MM.1S (cell line): Measurements from ENCODE around the gene MOG.

Experiments
- DNase-seq: peaks from one replicate; pipeline ENCODE4 v3.0.0-alpha.2; 2015
- H2AFZ ChIP-seq: fragments of 300-600 bp; sonication (generic); 2 replicates; pipeline ENCODE4 v1.6.0; 2016; ENCODE audit warnings: antibody characterized with exemption, low read length
- H3F3A ChIP-seq: fragments of 300-600 bp; sonication (generic); 2 replicates; pipeline ENCODE4 v1.6.1; 2016; ENCODE audit warnings: mild to moderate bottlenecking, antibody characterized with exemption, low read length, moderate library complexity, mixed read lengths; ENCODE audit not compliant: insufficient read depth
- H3K27ac ChIP-seq: fragments of 300-600 bp; sonication (generic); 2 replicates; pipeline ENCODE4 v1.5.1; 2016; ENCODE audit warnings: mild to moderate bottlenecking, low read length
- H3K27me3 ChIP-seq: fragments of 300-600 bp; sonication (generic); replicated peaks from 2 replicates; pipeline ENCODE4 v1.6.0; 2016; ENCODE audit warnings: low read length; ENCODE audit not compliant: insufficient read depth
- H3K36me3 ChIP-seq: fragments of 300-600 bp; sonication (generic); replicated peaks from 2 replicates; pipeline ENCODE4 v1.6.1; 2016; ENCODE audit warnings: mild to moderate bottlenecking, low read length, mixed read lengths; ENCODE audit not compliant: insufficient read depth
- H3K4me1 ChIP-seq: fragments of 300-600 bp; sonication (generic); 2 replicates; pipeline ENCODE4 v1.6.1; 2016; ENCODE audit warnings: low read length, mixed read lengths
- H3K4me2 ChIP-seq: fragments of 300-600 bp; sonication (generic); 2 replicates; pipeline ENCODE4 v1.6.0; 2016; ENCODE audit warnings: low read depth, low read length
- H3K4me3 ChIP-seq: fragments of 300-600 bp; sonication (generic); 2 replicates; pipeline ENCODE4 v1.5.1; 2016; ENCODE audit warnings: low read length, mixed read lengths
- H3K79me2 ChIP-seq: fragments of 300-600 bp; sonication (generic); 2 replicates; pipeline ENCODE4 v1.6.1; 2016; ENCODE audit warnings: mixed run types, low read length, mixed read lengths
- H3K9ac ChIP-seq: fragments of 300-600 bp; sonication (generic); 2 replicates; pipeline ENCODE4 v1.6.1; 2016; ENCODE audit warnings: low read length, mixed read lengths
- H3K9me2 ChIP-seq: fragments of 300-600 bp; sonication (generic); replicated peaks from 2 replicates; pipeline ENCODE4 v1.6.1; 2016; ENCODE audit warnings: mild to moderate bottlenecking, low read length, mixed read lengths; ENCODE audit not compliant: insufficient read depth
- H3K9me3 ChIP-seq: fragments of 300-600 bp; sonication (generic); replicated peaks from 2 replicates; pipeline ENCODE4 v1.6.1; 2016; ENCODE audit warnings: mild to moderate bottlenecking, low read length, mixed read lengths; ENCODE audit not compliant: insufficient read depth
- H4K20me1 ChIP-seq: fragments of 300-600 bp; sonication (generic); 2 replicates; pipeline ENCODE4 v1.6.1; 2016; ENCODE audit warnings: mild to moderate bottlenecking, low read length, moderate library complexity, mixed read lengths; ENCODE audit not compliant: insufficient read depth
- EZH2 ChIP-seq: fragments of 300-600 bp; sonication (generic); optimal IDR thresholded peaks from 2 replicates; pipeline ENCODE3; 2017; ENCODE audit warnings: low read depth, mild to moderate bottlenecking, antibody characterized with exemption, low read length, mixed read lengths
- EZH2phosphoT487 ChIP-seq: fragments of 300-600 bp; sonication (generic); IDR thresholded peaks from 2 replicates; pipeline ENCODE4 v1.6.1; 2018; ENCODE audit warnings: antibody characterized with exemption, low read length
- TF ChIP-seq, protein P1 (sequence below): fragments of 300-600 bp; sonication (generic); IDR thresholded peaks from 2 replicates; pipeline ENCODE4 v1.5.1; 2016; ENCODE audit warnings: antibody characterized with exemption, low read length, mixed read lengths

MOG gene

DNA sequence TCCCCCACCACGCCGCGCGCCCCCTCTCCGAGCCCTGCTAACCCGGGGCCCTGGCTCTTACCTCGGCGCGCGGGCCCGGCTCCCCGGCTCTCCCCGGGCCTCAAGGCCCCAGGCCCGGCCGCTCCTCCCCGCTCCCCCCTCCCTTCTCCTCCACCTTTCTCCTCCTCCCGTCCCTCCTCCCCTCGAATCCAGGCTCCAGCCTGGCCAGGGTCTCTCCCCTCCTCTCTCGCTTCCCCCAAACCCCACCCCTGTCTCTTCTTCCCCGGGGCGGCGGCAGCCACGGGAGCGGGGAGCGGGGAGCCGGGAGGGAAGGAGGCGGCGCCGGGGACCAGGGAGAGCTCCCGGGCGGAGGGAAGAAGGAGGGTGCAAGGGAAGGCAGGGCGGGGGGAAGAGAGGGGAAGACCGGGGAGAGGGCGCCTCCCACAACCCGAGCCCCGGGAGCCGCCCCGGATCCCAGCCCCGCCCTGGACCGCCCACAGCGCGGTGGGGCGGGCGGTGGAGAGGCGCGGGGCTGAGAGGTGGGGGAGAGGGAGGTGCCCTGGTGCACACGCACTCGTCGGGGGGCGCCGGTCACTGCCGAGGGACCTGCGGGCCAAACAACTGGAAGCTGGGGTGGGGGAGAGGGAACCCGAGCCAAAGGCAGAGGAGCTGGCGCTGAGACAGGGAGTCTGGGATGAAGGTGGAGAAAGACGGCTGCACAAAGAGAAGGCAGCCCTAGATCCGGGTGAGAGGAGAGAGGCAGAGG is 23.9 kb upstream of the MOG start, which contains the start of gene GABBR1:
Gene GABBR1 (minus strand): TSS at position 395 of the 745 bp plus-strand sequence. CDS start 798 bp downstream, outside the sequence.
- no peaks in the 10 kb centered on the region for H3K36me3 ChIP-seq
- no peak within 1 kb of the TSS for H3K27ac ChIP-seq
- H4K20me1 ChIP-seq, result no peaks in the 10 kb centered on the region
- H3K27me3 ChIP-seq, result no peaks in the 10 kb centered on the region
- no peaks in the 10 kb centered on the region for H3K9me2 ChIP-seq
- H3K9ac ChIP-seq, result peak within 1 kb of the TSS; percentile 41; the same call in 1 of the 2 replicates
- 0 out of 2 replicates have a peak, but pooled peaks cover 5% of the 10 kb centered on the region for H3K4me1 ChIP-seq
- H3K9me3 ChIP-seq, result no peaks in the 10 kb centered on the region
- H3K4me3 ChIP-seq, result peak within 1 kb of the TSS; percentile 85
- H2AFZ ChIP-seq, result peak within 1 kb of the TSS; percentile 90
- no peaks in the 10 kb centered on the region for H3K79me2 ChIP-seq
- peak within 1 kb of the TSS; percentile 90 for H3K4me2 ChIP-seq
- no peaks in the 10 kb centered on the region for H3F3A ChIP-seq
- DNase-seq, result peak; percentile 63
- TF ChIP-seq, protein P1, sequence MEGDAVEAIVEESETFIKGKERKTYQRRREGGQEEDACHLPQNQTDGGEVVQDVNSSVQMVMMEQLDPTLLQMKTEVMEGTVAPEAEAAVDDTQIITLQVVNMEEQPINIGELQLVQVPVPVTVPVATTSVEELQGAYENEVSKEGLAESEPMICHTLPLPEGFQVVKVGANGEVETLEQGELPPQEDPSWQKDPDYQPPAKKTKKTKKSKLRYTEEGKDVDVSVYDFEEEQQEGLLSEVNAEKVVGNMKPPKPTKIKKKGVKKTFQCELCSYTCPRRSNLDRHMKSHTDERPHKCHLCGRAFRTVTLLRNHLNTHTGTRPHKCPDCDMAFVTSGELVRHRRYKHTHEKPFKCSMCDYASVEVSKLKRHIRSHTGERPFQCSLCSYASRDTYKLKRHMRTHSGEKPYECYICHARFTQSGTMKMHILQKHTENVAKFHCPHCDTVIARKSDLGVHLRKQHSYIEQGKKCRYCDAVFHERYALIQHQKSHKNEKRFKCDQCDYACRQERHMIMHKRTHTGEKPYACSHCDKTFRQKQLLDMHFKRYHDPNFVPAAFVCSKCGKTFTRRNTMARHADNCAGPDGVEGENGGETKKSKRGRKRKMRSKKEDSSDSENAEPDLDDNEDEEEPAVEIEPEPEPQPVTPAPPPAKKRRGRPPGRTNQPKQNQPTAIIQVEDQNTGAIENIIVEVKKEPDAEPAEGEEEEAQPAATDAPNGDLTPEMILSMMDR, result no peak
- TF ChIP-seq EZH2phosphoT487, result no peak
- no peak for TF ChIP-seq EZH2

DNA sequence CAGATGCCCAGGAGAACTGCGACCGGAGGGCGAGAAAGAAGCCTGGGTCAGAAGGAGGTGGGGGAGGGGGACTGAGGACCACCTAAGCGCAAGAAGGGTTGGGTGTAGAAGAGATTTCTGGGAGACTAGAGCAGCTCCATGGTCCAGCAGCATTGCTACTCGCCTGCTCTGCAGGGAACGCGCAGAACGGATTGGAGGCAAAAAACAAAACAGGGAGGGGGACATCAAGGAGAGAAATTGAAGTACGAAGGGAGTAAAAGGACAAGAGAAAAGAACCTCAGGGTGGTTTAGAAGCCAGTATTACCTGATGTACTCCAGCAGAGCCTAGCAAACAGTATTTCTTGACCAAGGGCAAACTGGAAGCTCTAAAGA is 23.4 kb upstream of the MOG start:
- no peak for DNase-seq
- H3K27ac ChIP-seq, result no peak overlapping the region

DNA sequence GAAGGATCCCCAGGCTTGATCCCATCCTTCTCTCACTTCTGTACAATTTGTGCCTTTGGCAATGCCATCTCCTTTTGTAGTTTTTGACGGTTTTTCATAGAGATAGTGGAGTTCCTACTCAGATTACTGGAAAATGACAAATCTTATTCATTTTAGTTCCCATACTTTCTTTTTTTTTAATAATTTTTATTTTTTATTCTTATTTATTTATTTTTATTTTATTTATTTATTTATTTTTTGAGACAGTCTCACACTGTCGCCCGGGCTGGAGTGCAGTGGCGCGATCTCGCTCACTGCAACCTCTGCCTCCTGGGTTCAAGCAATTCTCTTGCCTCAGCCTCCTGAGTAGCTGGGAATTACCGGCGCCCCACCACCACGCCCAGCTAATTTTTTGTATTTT is 19.6 kb upstream of the MOG start:
- Histone ChIP-seq H3K79me2 (no peaks in the 10 kb centered on the region), H4K20me1 (no peaks in the 10 kb centered on the region), H3K27ac (no peak overlapping the region), H3K9ac (no peak overlapping the region), H3K9me3 (no peaks in the 10 kb centered on the region), H2AFZ (no peak overlapping the region), H3K4me2 (no peak overlapping the region), H3K27me3 (no peaks in the 10 kb centered on the region), H3K4me3 (no peak overlapping the region), H3K4me1 (0 out of 2 replicates have a peak, but pooled peaks cover 8% of the 10 kb centered on the region), H3K9me2 (no peaks in the 10 kb centered on the region), H3F3A (peaks cover 10% of the 10 kb centered on the region; the same call in 1 of the 2 replicates), H3K36me3 (no peaks in the 10 kb centered on the region)
- DNase-seq, result no peak
- TF ChIP-seq, protein P1, result no peak
- TF ChIP-seq EZH2phosphoT487, result no peak
- no peak for TF ChIP-seq EZH2

More for the DNA sequence above, 23.4 kb upstream of the MOG start:
- Histone ChIP-seq H3K9ac (no peak overlapping the region), H4K20me1 (no peaks in the 10 kb centered on the region), H3F3A (no peaks in the 10 kb centered on the region), H3K9me3 (no peaks in the 10 kb centered on the region), H3K4me2 (peak overlapping the region; percentile 90), H3K36me3 (no peaks in the 10 kb centered on the region), H3K4me3 (peak overlapping the region; percentile 85), H2AFZ (peak overlapping the region; percentile 90), H3K4me1 (0 out of 2 replicates have a peak, but pooled peaks cover 5% of the 10 kb centered on the region), H3K9me2 (no peaks in the 10 kb centered on the region), H3K27me3 (no peaks in the 10 kb centered on the region), H3K79me2 (no peaks in the 10 kb centered on the region)
- TF ChIP-seq EZH2 (no peak), EZH2phosphoT487 (no peak)
- TF ChIP-seq, protein P1, result no peak
